ENCODE measurements around the gene FITM1.

- TF ChIP-seq CTCF (optimal IDR thresholded peaks at IDR 0.05 in 1 of 3, IDR thresholded peaks at IDR 0.05 in 1 of 3, conservative IDR thresholded peaks at IDR 0.05 in 1 of 3; ENCODE audit: extremely low read depth in 1 of 3, insufficient read depth in 2 of 3, low read length in 3 of 3) = no peak
- TF ChIP-seq EZH2 (IDR thresholded peaks at IDR 0.05; ENCODE audit: low read length) = no peak
Observed at GRCh38 chr14:24149302-24149969, 19.0 kb downstream of the FITM1 start.
